Endometrial microvascular endothelial cells (primary cell): ENCODE data around the gene PLIN4. TPM values are rescaled to one million over a fixed set of nuclear protein-coding genes. Genes with fewer than 3 reads are reported as not detected.

Source experiments
- in situ Hi-C: cut with HindIII; loops from 2 replicates; pipeline ENCODE4 v1.10.0; 2017; ENCODE audit warnings: low sequenced_read_pairs, low pct_unique_long_range_greater_than_20kb; ENCODE audit errors: inconsistent ontology term
- total RNA-seq: library from RNA; depleted of rRNA; stranded (reverse); fragments of >200 nt; gene quantifications from one replicate; pipeline ENCODE4 v1.2.3, GENCODE V29; 2015; ENCODE audit errors: inconsistent ontology term

PLIN4 gene
- total RNA-seq, 1 donor from 2014 or later: not detected

GRCh38 chr19:4496304-4496703 is 22.0 kb downstream of the PLIN4 start:
- in situ Hi-C loops: no loop called here

DNA sequence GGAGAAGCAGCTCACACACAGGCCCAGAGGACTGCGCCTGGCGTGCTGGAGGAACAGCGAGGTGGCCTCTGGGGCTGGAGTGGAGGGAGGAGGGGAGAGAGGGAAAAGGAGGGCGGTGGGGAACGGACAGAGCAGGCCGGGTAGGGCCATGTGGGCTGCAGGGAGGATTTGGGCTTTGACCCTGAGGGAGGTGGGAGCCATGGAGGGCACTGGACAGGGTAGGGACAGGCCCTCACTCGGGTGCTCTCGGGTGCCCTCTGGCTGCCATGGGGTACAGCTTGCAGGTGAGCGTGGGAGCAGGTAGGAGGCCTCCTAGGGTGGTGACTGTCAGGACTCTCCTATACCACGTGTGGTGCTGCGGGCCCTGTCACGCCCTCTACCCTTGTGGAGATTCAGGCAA is 22.8 kb downstream of the PLIN4 start:
- in situ Hi-C loops: no loop called here

DNA sequence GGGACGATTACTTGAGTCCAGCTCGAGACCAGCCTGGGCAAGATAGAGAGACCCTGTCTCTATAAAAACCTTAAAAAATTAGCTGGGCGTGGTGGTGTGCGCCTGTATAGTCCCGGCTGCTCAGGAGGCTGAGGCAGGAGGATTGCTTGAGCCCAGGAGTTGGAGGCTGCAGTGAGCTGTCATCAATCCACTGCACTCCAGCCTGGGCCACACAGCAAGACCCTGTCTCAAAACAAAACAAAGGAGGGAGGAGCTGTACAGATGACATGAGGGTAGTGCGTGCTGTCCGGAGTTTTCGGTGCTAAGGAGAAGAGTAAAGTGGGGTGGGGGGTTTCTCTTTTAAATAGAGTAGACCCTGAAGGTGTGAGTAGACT is 23.6 kb downstream of the PLIN4 start:
- in situ Hi-C loops: no loop called here

- in situ Hi-C loops: no loop called here
Measured at GRCh38 chr19:4493929-4494690, 24.2 kb downstream of the PLIN4 start.

DNA sequence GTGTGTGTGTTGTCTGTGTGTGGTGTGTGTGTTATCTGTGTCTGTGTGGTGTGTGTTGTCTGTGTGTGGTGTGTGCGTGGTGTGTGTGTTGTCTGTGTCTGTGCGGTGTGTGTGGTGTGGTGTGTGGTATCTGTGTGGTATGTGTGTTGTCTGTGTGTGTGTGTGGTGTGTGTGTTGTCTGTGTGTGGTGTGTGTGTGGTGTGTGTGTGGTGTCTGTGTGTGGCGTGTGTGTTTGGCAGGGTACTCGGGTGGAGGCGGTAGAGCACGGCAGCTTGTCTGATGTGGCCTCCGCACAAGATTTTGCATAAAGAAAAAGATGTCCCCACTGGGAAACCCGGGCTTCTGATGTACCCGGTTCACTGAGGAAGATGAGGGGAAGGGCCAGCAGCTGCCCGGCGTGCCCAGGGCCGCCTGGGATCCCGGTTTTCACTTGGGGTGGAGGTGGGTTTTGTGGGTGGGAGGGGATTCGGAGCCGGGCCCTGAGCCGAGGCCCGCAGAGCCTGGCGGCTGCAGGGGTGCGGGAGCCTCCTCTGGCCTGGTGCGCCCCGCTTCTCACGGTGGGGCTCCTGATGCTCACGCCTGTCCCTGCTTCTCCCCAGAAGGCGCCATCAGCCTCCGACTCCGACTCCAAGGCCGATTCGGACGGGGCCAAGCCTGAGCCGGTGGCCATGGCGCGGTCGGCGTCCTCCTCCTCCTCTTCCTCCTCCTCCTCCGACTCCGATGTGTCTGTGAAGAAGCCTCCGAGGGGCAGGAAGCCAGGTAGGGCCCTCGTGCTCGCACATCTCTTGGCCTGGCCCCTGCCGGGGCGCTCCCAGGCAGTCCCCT is 25.0 kb downstream of the PLIN4 start:
- in situ Hi-C loops: no loop called here

GRCh38 chr19:4492337-4493103 is 25.8 kb downstream of the PLIN4 start:
- in situ Hi-C loops: no loop called here

DNA sequence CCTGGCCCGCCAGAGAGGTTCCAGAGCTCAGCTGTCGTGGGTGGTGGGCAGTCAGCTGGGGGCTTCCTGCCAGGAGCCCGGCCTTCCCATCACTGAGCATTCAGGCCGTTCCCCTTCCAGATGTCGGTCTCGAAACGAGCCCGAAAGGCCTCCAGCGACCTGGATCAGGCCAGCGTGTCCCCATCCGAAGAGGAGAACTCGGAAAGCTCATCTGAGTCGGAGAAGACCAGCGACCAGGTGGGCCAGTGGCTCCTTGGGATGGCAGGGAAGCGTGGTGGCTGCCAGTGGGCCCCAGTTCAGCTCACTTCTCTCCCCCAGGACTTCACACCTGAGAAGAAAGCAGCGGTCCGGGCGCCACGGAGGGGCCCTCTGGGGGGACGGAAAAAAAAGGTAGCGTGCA is 26.8 kb downstream of the PLIN4 start:
- in situ Hi-C loops: no loop called here

DNA sequence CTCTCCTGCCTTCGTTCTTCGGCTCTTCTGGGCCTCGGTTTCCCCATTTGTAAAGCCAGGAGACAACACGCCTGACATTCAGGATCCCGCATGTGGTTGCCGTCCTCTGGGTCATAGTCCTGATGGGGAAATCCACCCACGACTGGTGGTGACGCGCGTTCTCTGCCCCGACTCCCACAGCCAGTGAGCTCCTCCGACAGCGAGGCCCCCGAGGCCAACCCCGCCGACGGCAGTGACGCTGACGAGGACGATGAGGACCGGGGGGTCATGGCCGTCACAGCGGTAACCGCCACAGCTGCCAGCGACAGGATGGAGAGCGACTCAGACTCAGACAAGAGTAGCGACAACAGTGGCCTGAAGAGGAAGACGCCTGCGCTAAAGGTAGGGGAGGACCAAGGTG is 29.8 kb downstream of the PLIN4 start:
- in situ Hi-C loops: no loop called here

GRCh38 chr19:4487572-4487971 is 30.7 kb downstream of the PLIN4 start:
- in situ Hi-C loops: no loop called here

DNA sequence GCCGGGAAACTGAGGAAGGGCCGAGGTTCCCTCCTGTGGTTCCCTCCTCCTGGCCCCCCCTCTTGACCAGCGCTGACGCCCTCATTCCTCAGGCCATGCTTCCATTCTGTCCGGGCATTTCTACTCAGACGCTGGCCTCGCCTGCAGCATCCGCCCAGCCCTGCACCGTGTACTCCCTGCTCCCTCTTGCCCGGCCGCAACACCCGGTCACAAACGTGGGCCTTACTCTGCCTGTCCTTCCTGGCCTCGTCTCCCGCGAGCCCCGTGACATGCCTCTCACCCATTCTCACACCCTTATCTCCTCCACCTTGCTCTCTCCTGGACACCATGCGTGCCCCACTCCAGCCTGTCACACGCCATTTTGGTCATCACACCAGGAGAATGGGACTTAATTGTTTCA is 34.9 kb downstream of the PLIN4 start:
- in situ Hi-C loops: no loop called here

DNA sequence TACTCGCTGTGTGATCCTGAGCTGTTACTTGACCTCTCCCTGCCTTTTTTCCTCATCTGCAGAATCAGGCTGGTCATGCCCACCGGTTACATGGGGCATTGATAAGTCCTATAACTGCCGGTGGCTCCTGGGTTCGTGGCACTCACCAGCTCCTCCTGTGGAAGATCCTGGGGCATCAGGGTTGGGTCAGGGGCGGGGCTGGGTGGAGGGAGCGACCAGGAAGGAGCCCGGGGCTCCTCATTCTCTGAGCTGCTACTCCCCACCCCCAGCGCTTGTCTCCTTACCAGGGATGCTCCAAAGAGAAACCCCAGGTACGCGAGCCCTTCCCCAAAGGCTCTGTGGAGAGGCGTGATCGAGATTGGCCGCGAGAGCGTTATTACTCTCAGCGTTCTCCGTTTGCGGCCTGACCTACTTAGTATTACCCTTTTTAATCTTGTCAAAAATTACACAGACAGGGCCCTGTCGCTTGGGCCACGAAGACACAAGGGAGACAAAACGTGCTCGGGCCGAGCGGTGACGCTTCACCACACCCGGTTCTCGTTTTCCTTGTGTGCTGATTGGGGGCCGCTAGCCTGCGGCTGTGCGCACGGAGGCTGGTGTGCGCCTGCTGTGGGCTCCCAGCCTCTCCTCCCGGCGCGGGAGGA is 35.4 kb downstream of the PLIN4 start:
- in situ Hi-C loops: no loop called here

GRCh38 chr19:4477034-4477801 is 41.1 kb downstream of the PLIN4 start:
- in situ Hi-C loops: no loop called here

DNA sequence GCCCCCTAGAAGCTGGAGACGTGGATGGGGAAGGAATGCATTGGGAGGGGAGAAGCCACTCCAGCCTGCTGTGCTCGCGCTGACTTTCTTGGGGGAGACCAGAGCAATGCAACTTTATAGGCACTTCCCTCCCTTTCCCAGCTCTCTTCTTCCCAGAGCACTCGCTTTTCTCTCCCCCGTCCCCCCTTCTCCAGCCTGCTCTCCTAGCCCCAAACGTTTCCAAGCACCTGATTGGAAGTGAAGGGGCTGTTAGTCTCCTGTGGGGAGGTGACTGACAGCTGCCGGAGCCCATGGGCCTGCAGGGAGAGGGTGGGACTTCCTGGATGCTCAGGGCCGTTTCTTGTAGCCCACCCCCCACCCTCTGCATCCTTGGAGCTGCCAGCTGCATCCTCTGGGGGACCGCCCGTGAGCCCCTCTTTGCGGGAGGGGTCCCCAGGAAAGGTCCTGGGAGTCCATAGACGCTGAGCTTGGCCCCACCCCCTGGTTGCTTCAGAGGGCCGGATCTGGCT is 43.7 kb downstream of the PLIN4 start:
- in situ Hi-C loops: no loop called here

GRCh38 chr19:4473763-4474513 is 44.3 kb downstream of the PLIN4 start:
- in situ Hi-C loops: no loop called here

GRCh38 chr19:4473011-4473762 is 45.1 kb downstream of the PLIN4 start:
- in situ Hi-C loops: no loop called here

GRCh38 chr19:4472174-4472974 is 45.9 kb downstream of the PLIN4 start, which contains the start of gene HDGFL2:
TSS of gene HDGFL2 (plus strand) at chr19:4472297. CDS start at chr19:4472351, 54 bp downstream.
- in situ Hi-C loops: no loop called here
